HG02759 (cell line): Measurements from ENCODE around the gene CAMTA1.

Experiments
- ATAC-seq: cut with Tn5 transposase; IDR thresholded peaks from one replicate; pipeline ENCODE4 v1.9.1; 2021; ENCODE audit warnings: mild to moderate bottlenecking, moderate library complexity; ENCODE audit not compliant: unreplicated experiment

The CAMTA1 gene

GRCh38 chr1:7174980-7175906, 390.0 kb downstream of the CAMTA1 start:
- no peak for ATAC-seq

GRCh38 chr1:7177021-7177420, 391.8 kb downstream of the CAMTA1 start:
- no peak for ATAC-seq

GRCh38 chr1:7177438-7178146, 392.3 kb downstream of the CAMTA1 start:
- ATAC-seq: no peak

GRCh38 chr1:7178336-7178735, 393.1 kb downstream of the CAMTA1 start:
- no peak for ATAC-seq

- ATAC-seq: no peak
These were observed 393.5 kb downstream of the CAMTA1 start for GRCh38 chr1:7178741-7179140.

- ATAC-seq: no peak
These were observed 400.5 kb downstream of the CAMTA1 start for GRCh38 chr1:7185721-7186120.

GRCh38 chr1:7186382-7187111, 401.3 kb downstream of the CAMTA1 start:
- ATAC-seq: no peak

- ATAC-seq: no peak
These were observed 401.8 kb downstream of the CAMTA1 start for GRCh38 chr1:7187112-7187493.

GRCh38 chr1:7190261-7190660, 405.0 kb downstream of the CAMTA1 start:
- ATAC-seq: no peak

GRCh38 chr1:7192453-7192852, 407.2 kb downstream of the CAMTA1 start:
- no peak for ATAC-seq

- no peak for ATAC-seq
These were observed 411.0 kb downstream of the CAMTA1 start for GRCh38 chr1:7196036-7196911.

GRCh38 chr1:7198664-7199063, 413.4 kb downstream of the CAMTA1 start:
- ATAC-seq: no peak

- ATAC-seq: no peak
These were observed 414.0 kb downstream of the CAMTA1 start for GRCh38 chr1:7199077-7199779.

GRCh38 chr1:7207875-7208646, 422.8 kb downstream of the CAMTA1 start:
- ATAC-seq: no peak

GRCh38 chr1:7208647-7209180, 423.5 kb downstream of the CAMTA1 start:
- ATAC-seq: no peak

- ATAC-seq: no peak
These were observed 424.1 kb downstream of the CAMTA1 start for GRCh38 chr1:7209336-7209735.

GRCh38 chr1:7218210-7218832, 433.1 kb downstream of the CAMTA1 start:
- no peak for ATAC-seq

GRCh38 chr1:7219031-7219430, 433.8 kb downstream of the CAMTA1 start:
- ATAC-seq: no peak
